MM.1S (cell line): ENCODE measurements around the gene COBL.

Source experiments
- EZH2 ChIP-seq: fragments of 300-600 bp; sonication (generic); optimal IDR thresholded peaks from 2 replicates; pipeline ENCODE3; 2017; ENCODE audit warnings: low read depth, mild to moderate bottlenecking, antibody characterized with exemption, low read length, mixed read lengths
- EZH2phosphoT487 ChIP-seq: fragments of 300-600 bp; sonication (generic); IDR thresholded peaks from 2 replicates; pipeline ENCODE4 v1.6.1; 2018; ENCODE audit warnings: antibody characterized with exemption, low read length
- TF ChIP-seq, protein P1 (sequence below): fragments of 300-600 bp; sonication (generic); IDR thresholded peaks from 2 replicates; pipeline ENCODE4 v1.5.1; 2016; ENCODE audit warnings: antibody characterized with exemption, low read length, mixed read lengths

DNA sequence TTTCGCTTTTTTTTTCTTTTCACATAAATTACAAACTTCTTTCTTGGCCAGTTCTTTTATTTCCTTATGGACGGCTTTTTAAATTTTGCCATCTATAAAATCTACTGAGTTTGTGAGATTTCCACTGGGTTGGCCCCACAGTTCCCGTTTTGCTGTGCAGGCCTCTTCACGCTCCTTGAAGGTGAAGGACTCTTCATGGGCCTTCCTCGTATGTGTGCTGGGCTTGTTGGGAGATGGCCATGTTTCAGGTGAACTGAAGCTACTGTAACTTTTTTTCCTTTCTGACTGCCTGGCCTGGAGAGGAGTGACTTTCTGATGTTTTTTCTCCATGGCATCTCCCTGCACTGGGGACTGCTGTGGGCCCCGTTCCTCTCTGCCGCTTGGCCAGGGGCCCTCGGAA is 262.4 kb downstream of the COBL start:
- TF ChIP-seq, protein P1, sequence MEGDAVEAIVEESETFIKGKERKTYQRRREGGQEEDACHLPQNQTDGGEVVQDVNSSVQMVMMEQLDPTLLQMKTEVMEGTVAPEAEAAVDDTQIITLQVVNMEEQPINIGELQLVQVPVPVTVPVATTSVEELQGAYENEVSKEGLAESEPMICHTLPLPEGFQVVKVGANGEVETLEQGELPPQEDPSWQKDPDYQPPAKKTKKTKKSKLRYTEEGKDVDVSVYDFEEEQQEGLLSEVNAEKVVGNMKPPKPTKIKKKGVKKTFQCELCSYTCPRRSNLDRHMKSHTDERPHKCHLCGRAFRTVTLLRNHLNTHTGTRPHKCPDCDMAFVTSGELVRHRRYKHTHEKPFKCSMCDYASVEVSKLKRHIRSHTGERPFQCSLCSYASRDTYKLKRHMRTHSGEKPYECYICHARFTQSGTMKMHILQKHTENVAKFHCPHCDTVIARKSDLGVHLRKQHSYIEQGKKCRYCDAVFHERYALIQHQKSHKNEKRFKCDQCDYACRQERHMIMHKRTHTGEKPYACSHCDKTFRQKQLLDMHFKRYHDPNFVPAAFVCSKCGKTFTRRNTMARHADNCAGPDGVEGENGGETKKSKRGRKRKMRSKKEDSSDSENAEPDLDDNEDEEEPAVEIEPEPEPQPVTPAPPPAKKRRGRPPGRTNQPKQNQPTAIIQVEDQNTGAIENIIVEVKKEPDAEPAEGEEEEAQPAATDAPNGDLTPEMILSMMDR, result no peak
- TF ChIP-seq EZH2, result no peak
- no peak for TF ChIP-seq EZH2phosphoT487
